LNCAP (cell line): ENCODE results near the gene LYZL1.

ENCODE experiments used
- TF ChIP-seq, protein P1 (sequence below): fragments of 450-650 bp; IDR thresholded peaks from 2 replicates; pipeline ENCODE4 v1.5.1; 2017; ENCODE audit warnings: mild to moderate bottlenecking

Gene LYZL1

DNA sequence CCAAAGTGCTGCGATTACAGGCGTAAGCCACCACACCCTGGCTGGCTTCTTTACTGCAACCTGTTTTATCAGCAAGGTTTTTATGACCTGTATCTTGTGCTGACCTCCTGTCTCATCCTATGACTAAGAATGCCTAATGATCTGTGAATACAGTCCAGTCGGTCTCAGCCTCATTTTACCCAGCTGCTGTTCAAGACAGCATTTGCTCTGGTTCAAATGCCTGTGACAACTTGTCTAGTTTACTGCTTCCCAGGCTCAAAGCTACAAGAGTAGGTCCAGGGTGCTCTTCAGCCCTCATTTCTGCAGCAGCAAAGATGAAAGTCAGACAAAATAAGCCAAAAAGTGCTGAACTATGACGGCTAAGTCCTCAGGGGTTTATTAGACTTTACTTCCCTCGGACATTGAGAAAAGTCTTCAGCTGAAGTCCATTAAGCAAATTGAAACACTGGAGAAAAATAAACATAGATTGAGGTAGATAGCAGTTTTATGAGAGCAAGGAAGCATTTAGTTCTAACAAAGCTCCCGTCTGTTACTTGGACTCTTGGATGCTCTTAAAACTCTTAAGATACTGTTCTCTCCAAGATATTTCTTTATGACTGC is 12.5 kb upstream of the LYZL1 start:
- TF ChIP-seq, protein P1, sequence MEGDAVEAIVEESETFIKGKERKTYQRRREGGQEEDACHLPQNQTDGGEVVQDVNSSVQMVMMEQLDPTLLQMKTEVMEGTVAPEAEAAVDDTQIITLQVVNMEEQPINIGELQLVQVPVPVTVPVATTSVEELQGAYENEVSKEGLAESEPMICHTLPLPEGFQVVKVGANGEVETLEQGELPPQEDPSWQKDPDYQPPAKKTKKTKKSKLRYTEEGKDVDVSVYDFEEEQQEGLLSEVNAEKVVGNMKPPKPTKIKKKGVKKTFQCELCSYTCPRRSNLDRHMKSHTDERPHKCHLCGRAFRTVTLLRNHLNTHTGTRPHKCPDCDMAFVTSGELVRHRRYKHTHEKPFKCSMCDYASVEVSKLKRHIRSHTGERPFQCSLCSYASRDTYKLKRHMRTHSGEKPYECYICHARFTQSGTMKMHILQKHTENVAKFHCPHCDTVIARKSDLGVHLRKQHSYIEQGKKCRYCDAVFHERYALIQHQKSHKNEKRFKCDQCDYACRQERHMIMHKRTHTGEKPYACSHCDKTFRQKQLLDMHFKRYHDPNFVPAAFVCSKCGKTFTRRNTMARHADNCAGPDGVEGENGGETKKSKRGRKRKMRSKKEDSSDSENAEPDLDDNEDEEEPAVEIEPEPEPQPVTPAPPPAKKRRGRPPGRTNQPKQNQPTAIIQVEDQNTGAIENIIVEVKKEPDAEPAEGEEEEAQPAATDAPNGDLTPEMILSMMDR: no peak

DNA sequence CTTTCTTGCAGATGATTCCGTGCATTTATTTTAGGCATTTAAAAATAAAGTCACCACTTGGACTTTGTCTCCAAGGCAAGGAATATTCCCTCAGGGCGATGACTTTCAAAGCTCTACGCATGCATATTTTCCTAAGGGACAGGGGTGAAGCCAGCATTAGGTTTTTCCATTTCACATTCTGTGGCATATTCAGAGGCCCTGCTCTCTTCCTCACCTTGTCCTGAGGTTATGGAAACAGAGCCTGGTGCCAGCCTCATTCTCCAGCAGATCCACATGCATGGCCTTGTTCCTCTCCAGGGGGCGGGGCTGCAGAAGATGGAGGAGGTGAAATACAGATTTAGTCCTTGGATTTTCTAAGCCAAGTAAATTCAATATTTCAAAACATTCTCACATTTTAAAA is 11.6 kb upstream of the LYZL1 start:
- TF ChIP-seq, protein P1: no peak

DNA sequence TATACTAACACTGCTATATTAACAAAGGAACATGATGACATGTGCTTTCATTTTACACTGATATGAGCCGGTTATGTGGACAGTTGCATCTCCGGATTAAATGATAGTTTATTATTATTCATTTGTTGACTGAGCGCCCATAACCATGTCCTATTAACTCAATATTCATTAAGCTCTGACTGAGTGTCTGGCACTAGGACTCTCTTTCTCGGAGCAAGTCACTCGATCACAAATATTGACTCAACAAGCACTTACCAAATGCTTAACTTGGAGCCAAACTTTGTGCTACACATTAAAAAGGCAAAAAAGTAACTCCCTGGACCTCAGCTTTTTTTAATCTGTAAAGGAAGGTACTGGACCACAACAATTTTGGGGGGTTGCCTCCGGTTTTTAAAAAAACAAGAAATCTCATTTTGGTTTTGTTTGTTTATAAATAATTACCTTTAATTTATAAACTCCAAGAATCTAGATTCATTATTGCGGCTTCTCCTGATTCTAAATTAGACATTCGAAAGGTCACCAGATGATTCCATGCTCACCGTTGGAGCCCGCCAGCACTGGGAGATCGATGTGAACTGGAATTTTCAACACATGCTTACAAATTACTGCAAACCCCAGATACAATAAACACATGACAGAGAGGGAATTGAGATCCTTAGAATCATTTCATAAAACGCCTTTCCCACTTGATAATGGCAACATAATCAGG is 8.9 kb upstream of the LYZL1 start:
- TF ChIP-seq, protein P1: no peak

DNA sequence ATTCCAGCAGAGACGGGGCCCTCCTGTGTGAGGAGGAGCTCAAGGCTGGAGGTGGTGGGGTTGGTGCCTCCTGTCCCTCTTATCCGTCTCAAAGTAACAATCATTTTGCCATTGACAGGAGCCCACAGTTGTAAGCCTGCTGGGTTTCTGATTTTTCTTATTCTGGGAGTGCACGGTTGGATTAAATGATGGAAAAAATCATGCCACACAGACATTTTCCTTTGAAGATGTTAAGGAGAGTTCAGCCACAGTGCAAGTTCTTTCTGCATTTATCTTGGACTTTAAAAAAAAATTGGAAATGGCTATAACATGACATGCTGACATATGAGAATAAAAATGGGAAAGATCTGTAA is 8.4 kb upstream of the LYZL1 start:
- TF ChIP-seq, protein P1: no peak

DNA sequence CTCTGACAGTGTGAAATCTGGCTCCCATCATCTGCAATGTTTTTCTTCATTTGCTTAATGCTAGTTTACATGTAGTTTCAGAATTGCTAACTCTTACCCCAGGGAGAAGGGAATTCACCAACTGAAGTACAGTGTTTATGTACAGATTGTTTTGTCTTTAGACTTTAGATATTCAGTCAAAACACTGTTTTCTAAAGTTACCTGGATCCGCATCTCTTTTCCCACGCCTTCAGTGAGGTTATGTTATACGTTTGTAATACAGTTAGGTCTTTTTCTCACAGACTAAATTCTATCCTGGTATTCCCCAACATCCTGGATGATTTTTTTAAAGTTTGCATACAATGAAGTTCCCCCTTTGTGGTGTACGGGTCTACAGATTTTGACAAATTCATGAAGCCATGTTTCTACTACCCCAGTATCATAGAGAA is 3.2 kb upstream of the LYZL1 start:
- TF ChIP-seq, protein P1: no peak

DNA sequence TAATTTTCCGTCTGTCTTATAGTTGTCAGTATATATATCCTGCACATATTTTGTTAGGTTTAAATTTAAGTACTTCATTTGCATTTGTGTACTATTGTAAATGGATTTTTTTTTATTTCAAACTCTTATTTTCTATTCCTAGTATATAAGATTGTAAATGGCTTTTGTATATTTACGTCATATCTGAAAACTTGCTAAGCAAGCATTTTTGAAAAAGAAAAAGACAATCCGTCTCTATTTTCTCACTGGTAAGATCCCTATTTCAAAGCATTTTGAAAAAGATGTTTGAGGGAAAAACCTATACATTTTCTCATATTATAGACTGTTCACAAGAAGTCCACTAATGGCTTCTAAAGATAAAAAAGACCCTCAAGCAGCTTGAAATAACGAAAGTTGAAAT is 1.2 kb upstream of the LYZL1 start:
- TF ChIP-seq, protein P1: no peak

DNA sequence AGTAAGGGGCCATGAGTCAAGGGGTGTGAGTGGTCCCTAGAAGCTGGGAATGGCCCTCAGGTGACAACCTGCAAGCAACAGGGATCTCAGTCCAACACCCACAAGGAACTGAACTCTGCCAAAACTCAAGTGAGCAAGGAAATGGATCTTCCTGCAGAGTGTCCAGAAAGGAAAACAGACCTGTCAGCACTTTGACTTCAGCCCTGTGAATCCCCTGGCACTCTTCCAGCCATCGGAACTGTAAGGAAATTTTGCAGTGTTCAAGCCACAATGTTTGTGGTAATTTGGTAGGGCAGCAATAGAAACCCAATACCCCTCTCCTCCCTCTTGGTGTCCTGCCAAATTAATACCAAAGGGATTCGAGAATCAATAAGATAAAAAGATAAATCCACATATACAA is 6.9 kb downstream of the LYZL1 start:
- TF ChIP-seq, protein P1: no peak
